HG03571 (cell line): Measurements from ENCODE around the gene ACTRT3.

ENCODE experiments used
- ATAC-seq: cut with Tn5 transposase; IDR thresholded peaks from one replicate; pipeline ENCODE4 v1.9.1; 2021; ENCODE audit not compliant: unreplicated experiment

ACTRT3 gene

GRCh38 chr3:169769287-169770181, at the start of gene ACTRT3:
Gene ACTRT3, minus strand, starts transcription at chr3:169769561. Its CDS starts 41 bp downstream, at chr3:169769520.
- ATAC-seq: peak; percentile 23

- ATAC-seq: no peak
Observed at GRCh38 chr3:169818316-169818715, 49.0 kb upstream of the ACTRT3 start.

- ATAC-seq: no peak
Observed at GRCh38 chr3:169815590-169816150, 46.3 kb upstream of the ACTRT3 start.

- peak; percentile 72 for ATAC-seq
Observed at GRCh38 chr3:169813757-169814517, 44.6 kb upstream of the ACTRT3 start.

GRCh38 chr3:169813278-169813677, 43.9 kb upstream of the ACTRT3 start:
- ATAC-seq: no peak

- ATAC-seq: peak; percentile 60
Observed at GRCh38 chr3:169812332-169813235, 43.2 kb upstream of the ACTRT3 start, which contains the start of the genes LRRC34 and LRRIQ4. Gene LRRC34, minus strand, starts transcription at chr3:169812904. Its CDS starts 356 bp downstream, at chr3:169812548. Gene LRRIQ4, plus strand, starts transcription at chr3:169812870. Its CDS starts 9,052 bp downstream, at chr3:169821922.

DNA sequence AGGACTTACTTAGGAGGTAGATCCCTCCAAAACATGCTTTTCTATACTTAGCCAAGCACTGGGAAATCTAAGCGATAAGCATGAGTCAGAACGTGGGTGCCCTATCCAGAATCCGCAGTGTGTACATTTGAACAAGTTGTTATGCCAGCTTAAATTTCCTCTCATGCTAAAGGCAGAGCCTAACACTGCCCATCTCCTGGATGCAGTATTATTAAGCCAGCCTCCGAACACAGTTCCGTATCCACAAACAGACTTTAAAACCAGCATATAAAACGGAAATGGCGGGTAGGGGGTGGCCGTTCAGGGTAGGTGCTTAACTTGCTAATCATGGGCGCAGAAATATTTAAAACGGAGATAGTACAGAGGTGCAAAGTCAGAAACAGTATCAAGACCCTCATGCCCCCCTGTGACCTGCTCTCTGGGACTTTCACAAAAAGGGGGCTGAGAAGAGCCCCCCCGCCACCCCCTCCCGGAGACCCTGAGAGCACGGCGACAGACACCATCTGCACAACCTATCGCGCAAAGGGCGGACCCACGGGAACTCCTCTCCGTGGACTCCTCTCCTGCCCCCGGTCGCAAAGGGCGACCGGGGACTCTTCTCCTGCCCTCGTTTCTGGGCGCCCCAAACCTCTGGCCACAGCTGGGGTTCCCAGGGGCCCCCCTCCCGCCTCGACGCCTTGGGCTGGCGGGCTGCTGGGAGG, 42.4 kb upstream of the ACTRT3 start:
- peak; percentile 3 for ATAC-seq

DNA sequence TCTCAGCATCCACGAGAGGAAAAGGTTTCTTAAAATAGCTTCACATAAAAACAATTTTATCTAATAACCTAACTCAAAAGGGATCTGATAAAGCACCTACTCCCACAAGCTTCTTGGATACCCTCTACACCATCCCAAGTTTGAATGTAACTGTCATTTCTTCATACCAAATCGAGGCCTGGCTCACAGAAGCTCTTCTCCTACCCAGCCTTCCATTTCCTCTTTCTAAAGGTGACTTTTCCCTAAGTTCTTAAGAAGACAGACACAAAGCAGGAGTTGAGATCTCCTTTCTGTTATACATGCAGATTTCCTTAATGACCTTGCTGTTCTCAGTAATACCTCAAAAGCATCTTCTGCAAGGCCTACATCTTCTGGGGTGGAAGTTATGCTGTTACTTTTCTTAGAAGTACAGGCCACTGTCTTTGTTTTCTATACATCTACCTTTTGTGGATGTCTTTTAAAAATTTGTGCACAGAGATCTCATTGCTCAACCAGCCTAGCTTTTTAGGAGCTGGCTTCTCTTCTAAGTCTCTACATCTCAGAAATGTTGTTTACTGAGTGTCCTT, 40.0 kb upstream of the ACTRT3 start:
- no peak for ATAC-seq

- no peak for ATAC-seq
Observed at GRCh38 chr3:169804681-169805080, 35.3 kb upstream of the ACTRT3 start.

DNA sequence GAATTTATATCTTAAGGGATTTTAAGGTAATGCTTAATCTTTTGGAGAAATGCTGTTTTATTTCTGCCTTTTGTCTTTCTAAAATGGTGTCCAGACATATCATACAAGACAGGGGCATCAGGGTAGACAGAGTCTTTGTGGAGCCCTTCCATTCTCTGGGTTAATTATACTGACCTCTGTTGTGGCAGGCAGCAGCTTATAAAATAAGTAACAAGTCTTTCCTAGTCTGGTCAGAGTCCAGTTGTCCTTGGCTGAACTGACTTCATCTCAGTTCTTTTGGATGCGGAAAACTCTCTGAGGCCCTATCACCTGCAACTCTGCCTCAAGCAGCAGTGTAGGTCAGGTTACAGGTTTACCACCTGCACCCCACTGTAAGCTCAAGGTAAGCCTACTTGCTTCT, 23.0 kb upstream of the ACTRT3 start:
- ATAC-seq: no peak

DNA sequence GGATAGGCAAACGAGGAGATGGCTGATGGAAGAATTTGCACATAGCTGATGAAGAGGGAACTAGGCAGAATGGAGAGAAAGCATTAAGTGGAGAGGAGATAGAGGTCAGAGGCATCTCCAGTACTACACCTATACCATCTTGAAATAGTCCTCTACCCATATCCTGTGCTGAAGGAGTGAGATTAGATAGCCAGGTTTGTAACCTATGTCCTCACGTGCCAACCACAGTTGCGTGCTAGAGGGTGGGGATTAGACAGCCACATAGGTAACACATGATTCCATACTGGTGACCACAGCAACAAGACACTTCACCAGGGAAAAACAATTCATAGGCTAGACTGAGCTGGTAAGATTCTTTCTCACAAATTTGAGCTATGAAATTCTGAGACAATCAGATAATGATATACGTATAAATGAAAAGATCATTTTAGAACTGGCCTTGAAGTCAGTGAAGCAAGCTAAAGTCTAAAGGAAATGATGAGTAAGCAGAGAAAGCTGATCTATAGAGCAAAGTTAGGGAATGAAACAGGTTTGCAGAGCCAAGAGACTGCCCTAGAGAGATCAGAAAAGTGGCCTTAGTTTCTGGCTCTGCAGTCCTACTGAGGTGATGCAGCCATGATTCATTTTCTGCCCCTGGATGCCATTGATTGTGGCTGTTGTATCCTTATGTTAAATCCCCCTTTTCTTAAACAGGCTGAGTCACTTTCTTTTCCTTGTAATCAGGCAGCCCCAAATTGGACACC, 21.5 kb upstream of the ACTRT3 start:
- ATAC-seq: no peak

- ATAC-seq: no peak
Observed at GRCh38 chr3:169790219-169790618, 20.9 kb upstream of the ACTRT3 start.

- no peak for ATAC-seq
Observed at GRCh38 chr3:169787791-169788190, 18.4 kb upstream of the ACTRT3 start.

DNA sequence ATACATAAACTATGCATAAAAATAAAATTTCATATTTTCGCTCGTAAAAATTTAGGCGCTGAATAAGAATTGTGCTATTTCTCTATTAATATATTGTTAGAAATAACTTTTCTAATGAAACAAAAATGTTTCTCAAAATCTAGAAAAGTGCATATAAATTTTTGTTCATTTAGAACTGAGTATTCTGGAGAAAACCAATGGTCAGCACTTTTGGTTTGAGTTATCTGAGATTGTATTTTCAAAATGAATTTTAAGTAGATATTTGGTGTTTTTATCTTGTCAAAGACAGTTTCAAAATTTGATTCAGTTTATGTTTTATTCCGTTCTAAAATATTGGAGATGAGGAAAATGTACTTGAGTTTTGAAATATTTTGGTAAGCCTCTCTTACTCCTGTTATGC, 17.8 kb upstream of the ACTRT3 start:
- ATAC-seq: no peak

DNA sequence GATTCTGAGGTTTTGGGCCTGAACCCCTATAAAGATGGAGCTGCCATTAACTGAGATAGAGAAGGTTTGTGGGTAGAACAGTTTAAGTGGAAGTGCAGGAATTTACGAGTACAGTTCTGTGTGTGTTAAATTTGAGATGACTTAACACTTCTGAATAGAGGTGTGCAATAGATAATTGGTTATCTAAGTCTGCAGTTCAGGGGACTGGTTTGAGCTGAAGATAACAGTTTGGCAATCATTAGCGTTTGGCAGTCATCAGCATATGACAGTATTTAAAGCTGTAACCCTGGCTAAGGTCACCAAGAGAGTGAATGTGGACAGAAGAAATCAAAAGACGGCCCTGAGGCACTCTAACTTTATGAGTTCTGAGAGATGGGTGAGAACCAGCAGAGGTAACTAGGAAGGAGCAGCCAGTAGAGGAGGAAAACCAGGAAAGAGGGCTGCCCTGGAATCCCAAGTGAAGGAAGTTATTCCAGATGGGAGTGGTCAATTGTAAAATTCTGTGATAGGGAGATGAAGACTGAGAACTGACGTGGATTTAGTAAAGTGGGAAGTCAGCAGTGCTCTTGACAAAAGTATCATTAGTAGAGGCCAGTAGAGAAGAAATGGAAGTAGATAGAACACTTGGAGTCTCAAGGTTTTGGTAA, 12.0 kb upstream of the ACTRT3 start:
- no peak for ATAC-seq

GRCh38 chr3:169780742-169781141, 11.4 kb upstream of the ACTRT3 start:
- ATAC-seq: no peak

DNA sequence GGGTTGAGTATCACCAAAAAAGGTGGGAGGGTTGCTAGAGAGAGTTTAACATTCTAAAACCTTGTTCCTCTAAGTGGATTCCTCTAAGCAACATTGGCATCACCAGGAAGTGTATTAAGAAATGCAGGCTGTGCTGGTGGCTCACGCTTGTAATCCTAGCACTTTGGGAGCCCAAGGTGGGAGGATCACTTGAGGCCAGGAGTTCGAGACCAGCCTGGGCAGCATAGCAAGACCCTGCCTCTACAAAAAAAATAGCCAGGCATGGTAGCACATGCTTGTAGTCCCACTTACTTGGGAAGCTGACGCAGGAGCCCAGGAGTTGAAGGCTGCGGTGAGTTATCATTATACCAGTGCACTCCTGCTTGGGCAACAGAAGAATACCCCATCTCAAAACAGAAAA, 8.5 kb upstream of the ACTRT3 start:
- no peak for ATAC-seq

- ATAC-seq: no peak
Observed at GRCh38 chr3:169774186-169774585, 4.8 kb upstream of the ACTRT3 start.
